Hepatic stellate cell (primary cell): ENCODE results near the gene PITPNM3.
A peak's percentile ranks its signal among the peaks of the same experiment; 100 is the strongest.

Experiments used
- DNase-seq: peaks from one replicate; pipeline ENCODE4 v3.0.0; 2011; ENCODE audit warnings: low spot score

PITPNM3 gene

GRCh38 chr17:6479622-6480302, 76.6 kb downstream of the PITPNM3 start:
- no peak for DNase-seq

DNA sequence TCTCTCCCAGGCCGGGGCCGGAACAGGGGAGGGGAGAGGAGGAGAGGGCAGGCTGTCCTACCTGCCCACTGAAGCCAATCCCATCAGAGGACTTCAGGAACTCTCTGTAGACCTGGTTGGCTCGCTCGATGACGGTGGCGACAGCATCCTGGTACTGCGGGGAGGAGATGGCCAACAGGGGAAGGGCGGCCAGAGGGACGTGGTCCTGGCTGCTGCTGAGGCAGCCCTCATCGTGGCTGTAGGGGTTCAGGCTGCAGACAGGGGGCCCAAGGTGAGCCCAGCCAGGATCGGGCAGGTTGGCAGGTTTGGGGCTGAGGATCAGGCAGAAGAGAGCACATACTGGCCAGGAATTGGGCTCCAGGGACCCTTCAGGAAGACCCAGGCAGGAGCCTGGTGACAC, 77.9 kb downstream of the PITPNM3 start:
- no peak for DNase-seq

- no peak for DNase-seq
These were observed 78.4 kb downstream of the PITPNM3 start for GRCh38 chr17:6477831-6478383.

DNA sequence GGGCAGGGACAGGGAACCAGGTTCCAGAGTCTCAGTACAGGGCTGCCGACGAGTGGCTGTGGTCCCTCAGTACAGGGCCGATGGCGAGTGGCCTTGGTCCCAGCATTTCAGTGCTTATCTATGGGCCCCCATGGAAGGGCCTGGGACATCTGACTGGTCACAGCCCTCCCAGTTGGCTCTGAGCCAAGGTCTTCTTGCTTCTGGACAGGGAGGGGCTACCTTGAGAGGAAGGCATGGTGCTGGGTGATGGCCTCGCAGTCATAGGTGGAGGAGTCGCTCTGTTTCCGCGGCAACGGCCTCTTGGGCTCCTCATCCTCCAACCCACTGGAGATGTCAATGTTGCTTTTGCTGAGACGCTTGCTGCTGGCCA, 79.6 kb downstream of the PITPNM3 start:
- DNase-seq: no peak

DNA sequence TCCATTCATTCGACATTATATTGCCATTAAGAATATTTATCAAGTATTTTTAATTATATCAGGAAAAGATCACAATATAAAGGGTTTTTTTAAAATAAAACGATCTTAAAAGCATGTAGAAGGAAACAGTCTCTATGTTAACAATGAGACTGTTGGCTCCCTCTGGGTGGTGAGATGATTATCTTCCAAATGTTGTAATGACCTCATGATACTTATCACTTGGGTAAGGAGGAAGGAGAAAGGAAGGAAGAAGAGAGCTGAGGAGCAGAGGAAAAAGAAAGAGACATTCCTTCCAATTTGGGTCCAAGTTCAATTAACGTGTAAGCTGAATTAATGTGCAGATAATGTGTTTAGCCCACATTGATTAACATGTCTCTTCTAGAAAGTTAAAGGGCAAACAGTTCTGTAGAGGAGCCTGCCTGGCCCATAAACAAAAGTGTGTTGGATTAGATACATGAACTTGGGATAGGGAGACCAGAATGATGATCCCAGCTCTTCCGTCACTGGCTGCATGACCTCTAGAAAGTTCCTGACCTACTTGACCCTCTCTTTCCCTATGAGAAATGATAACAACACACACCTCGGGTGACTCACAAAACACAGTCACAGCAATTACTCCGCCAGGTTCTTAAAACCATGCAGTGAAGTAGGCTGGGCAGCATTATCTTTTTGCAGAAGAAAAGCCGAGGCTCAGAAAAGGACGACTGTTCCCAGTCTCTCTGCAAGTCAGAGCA, 80.1 kb downstream of the PITPNM3 start:
- no peak for DNase-seq

GRCh38 chr17:6475411-6475810, 80.9 kb downstream of the PITPNM3 start:
- DNase-seq: no peak

- no peak for DNase-seq
These were observed 81.4 kb downstream of the PITPNM3 start for GRCh38 chr17:6474906-6475305.

GRCh38 chr17:6474376-6474775, 82.0 kb downstream of the PITPNM3 start:
- no peak for DNase-seq

- peak; percentile 96 for DNase-seq
These were observed 83.1 kb downstream of the PITPNM3 start for GRCh38 chr17:6473128-6473767.

DNA sequence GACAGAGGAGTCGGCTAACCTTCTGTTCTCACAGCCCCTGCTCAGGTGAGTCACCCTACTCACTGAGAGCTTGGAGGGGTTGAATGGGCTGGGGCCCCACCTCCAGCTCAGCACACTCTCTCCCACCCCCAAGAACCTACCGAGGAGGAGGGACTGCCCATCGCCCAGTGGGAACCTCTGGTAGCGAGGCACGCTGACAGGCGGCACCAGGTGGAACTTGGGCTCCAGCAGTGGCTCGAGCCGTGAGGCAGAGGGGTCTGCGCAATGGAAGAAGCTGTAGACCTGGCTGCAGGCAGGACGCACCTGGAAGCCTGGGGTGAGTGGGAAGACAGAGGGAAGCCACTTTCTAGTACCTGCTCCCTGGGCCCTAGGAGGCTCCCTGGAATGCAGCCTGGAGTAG, 83.8 kb downstream of the PITPNM3 start:
- no peak for DNase-seq

GRCh38 chr17:6471531-6472465, 84.6 kb downstream of the PITPNM3 start:
- peak; percentile 90 for DNase-seq

DNA sequence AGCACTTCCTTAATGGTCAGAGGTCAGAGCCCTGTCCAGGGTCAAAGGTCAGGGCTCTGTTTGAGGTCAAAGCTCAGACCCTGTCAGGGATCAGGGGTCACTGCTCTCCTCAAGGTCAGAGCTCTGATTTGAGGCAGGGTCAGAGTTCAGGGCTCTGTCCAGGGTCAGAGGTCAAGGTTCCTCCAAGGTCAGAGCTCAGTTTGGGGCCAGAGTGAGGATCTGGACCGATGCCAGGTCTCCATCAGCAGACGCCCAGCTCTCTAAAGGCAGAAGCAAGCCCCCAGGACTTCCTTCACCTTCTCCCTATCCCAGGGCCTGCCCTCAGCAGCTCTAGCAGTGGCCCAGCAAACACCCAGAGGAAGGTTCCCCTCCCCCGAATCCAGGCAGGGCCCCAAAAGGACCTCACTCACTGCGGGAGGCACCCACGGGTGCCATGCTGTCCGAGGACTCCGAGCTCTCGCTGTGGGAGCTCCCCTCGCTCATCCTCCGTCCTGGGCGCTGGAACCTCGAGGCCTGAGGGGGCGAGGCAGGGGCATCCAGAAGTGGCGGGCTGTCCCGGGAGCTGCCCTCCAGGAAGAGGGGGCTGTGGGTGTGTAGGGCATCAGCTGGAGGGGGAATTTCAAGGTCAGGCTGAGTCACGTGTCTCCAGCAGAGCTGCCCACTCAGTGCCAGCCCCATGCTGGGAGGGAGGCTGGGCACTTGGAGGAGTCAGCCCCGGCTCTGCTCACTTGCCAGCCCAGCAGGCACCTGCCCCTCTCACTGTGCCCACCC, 85.4 kb downstream of the PITPNM3 start:
- DNase-seq: no peak

DNA sequence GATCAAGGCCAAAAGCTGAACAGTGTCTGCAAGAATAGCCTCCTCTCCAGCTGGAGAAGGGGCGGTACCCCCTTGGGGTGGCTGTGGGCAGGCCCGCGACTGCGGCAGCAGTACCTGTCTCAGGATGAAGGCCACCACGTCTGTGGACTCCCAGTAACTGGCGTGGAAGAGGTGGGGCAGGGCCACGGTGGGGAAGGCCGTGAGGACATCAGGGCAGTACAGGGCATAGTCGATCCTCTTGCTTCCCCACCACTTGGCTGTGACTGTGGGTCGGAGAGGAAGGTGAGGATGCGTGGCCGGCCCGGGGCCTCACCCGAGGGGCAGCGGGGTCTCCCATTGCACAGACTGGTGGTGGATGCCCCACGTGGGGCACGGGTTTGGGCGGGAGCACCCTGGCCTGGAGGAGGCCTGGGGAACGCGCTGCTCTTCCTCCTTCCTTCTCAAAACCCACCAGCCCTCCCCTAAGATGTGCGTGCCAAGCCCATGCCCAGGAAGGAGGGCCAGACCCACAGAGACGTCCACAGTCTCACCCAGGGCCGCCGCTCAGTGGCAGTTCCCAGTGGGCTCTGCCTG, 86.1 kb downstream of the PITPNM3 start:
- DNase-seq: no peak

GRCh38 chr17:6468051-6468790, 88.1 kb downstream of the PITPNM3 start:
- DNase-seq: no peak

DNA sequence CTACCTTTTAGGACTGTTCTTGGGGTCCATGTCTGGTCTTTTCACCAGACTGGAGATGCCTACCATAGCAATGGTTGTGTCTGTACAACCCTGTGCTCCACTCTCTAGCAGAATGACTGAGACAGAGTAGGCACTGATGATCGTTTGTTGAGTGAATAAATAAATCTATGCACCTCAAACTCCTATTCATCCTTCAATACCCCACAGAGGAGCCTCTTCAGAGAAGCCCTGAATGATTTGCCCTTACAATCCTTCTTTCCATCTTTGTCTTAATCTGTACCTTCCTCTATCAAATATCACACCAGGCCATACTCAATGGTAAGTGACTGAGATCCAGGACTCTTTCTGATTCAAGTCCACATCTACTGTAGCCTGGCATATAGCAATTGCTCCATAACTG, 88.8 kb downstream of the PITPNM3 start:
- no peak for DNase-seq

GRCh38 chr17:6465206-6466003, 91.0 kb downstream of the PITPNM3 start:
- no peak for DNase-seq

DNA sequence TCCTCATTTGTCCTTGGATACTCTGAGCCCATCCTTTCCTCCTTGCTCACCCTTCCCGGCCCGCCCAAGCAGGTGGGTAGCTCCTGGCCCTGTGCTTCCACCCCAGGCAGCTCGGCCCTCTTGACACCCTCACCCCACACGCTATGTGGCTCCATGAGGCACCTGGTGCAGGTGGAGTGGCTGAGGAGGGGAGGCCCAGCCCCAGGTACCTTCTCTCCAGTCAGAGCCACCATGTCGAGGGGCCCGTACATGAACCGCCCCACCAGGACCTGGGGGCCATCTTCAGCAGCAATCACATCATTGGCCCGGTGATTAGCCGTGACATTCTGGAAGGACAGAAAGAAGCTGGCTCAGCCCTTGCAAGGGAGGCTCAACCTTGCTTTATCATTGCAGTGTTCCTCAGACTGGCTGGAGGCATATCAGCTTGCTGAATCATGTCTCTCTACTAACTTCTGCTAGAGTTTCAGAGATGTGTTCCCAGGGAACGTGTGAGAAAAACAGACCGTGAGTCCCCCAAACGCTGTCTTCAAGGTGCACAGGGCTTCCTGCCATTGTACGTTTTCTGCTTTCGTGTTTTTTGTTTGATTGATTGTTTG, 91.8 kb downstream of the PITPNM3 start:
- no peak for DNase-seq

- no peak for DNase-seq
These were observed 92.5 kb downstream of the PITPNM3 start for GRCh38 chr17:6463616-6464445.
